HEK293T (cell line): Measurements from ENCODE around the gene STAT4.

Source experiments
- CTCF ChIA-PET: fragments of 350-600 bp; formaldehyde crosslinking; extraction: SDS; loops from one replicate; lab custom pipeline; 2021; ENCODE audit warnings: antibody characterized with exemption, inconsistent platforms; lab: Yijun Ruan, JAX
- POLR2A ChIA-PET: fragments of 350-600 bp; formaldehyde crosslinking; extraction: SDS; loops from one replicate; lab custom pipeline; 2020; ENCODE audit warnings: antibody characterized with exemption, inconsistent platforms; lab: Yijun Ruan, JAX
- DNase-seq: peaks from one replicate; pipeline ENCODE4 v3.0.0; 2012; ENCODE audit warnings: mixed read lengths; ENCODE audit errors: extremely low spot score
- ARNT ChIP-seq: fragments of 450-650 bp; IDR thresholded peaks from 2 replicates; pipeline ENCODE4 v1.6.1; 2017; ENCODE audit warnings: mild to moderate bottlenecking
- BHLHE40 ChIP-seq: fragments of 450-650 bp; IDR thresholded peaks from 2 replicates; pipeline ENCODE4 v1.6.1; 2016; ENCODE audit warnings: mild to moderate bottlenecking, moderate library complexity, borderline replicate concordance
- CTBP1 ChIP-seq: fragments of 450-650 bp; IDR thresholded peaks from 2 replicates; pipeline ENCODE4 v1.6.1; 2016; ENCODE audit warnings: borderline replicate concordance
- ELF4 ChIP-seq: fragments of 450-650 bp; IDR thresholded peaks from 2 replicates; pipeline ENCODE4 v1.6.1; 2017; ENCODE audit warnings: antibody characterized with exemption
- FOXA1 ChIP-seq: fragments of 450-650 bp; IDR thresholded peaks from 2 replicates; pipeline ENCODE4 v1.6.1; 2016; ENCODE audit warnings: mild to moderate bottlenecking
- FOXK2 ChIP-seq: fragments of 450-650 bp; IDR thresholded peaks from 2 replicates; pipeline ENCODE4 v1.6.1; 2016; ENCODE audit warnings: mild to moderate bottlenecking
- FOXM1 ChIP-seq: fragments of 450-650 bp; IDR thresholded peaks from 2 replicates; pipeline ENCODE4 v1.6.1; 2017; ENCODE audit warnings: mild to moderate bottlenecking, borderline replicate concordance
- HDGF ChIP-seq: fragments of 450-650 bp; IDR thresholded peaks from 2 replicates; pipeline ENCODE4 v1.6.1; 2017; ENCODE audit warnings: antibody characterized with exemption, borderline replicate concordance
- L3MBTL2 ChIP-seq: fragments of 450-650 bp; conservative IDR thresholded peaks from 2 replicates; pipeline ENCODE4 v1.6.1; 2016; ENCODE audit warnings: mild to moderate bottlenecking
- LEF1 ChIP-seq: fragments of 450-650 bp; IDR thresholded peaks from 2 replicates; pipeline ENCODE4 v1.6.1; 2017; ENCODE audit warnings: mild to moderate bottlenecking, borderline replicate concordance
- NFRKB ChIP-seq: fragments of 450-650 bp; IDR thresholded peaks from 2 replicates; pipeline ENCODE4 v1.6.1; 2016; ENCODE audit warnings: mild to moderate bottlenecking, moderate library complexity
- SP1 ChIP-seq: fragments of 450-650 bp; IDR thresholded peaks from 2 replicates; pipeline ENCODE4 v1.6.1; 2017
- SUZ12 ChIP-seq: fragments of 450-650 bp; IDR thresholded peaks from 2 replicates; pipeline ENCODE4 v1.6.1; 2016; ENCODE audit warnings: mild to moderate bottlenecking
- TARDBP ChIP-seq: fragments of 450-650 bp; IDR thresholded peaks from 2 replicates; pipeline ENCODE4 v1.6.1; 2016
- ZNF384 ChIP-seq: fragments of 450-650 bp; IDR thresholded peaks from 2 replicates; pipeline ENCODE4 v1.6.1; 2016
- TF ChIP-seq, protein P1 (sequence below): fragments of 450-650 bp; IDR thresholded peaks from 2 replicates; pipeline ENCODE4 v1.6.1; 2016

Gene STAT4

GRCh38 chr2:191128911-191129304, 21.9 kb downstream of the STAT4 start:
- ChIA-PET POLR2A (no interaction called here), CTCF (interaction anchor here (0.6 kb wide), 1 partner anchor 27 kb away, joined by 3 read pairs; no protein-coding TSS in a partner anchor)
- no peak for DNase-seq
- no peak for TF ChIP-seq ZNF384
- TF ChIP-seq SUZ12, result no peak
- TF ChIP-seq BHLHE40, result no peak
- no peak for TF ChIP-seq FOXA1
- TF ChIP-seq L3MBTL2, result no peak

DNA sequence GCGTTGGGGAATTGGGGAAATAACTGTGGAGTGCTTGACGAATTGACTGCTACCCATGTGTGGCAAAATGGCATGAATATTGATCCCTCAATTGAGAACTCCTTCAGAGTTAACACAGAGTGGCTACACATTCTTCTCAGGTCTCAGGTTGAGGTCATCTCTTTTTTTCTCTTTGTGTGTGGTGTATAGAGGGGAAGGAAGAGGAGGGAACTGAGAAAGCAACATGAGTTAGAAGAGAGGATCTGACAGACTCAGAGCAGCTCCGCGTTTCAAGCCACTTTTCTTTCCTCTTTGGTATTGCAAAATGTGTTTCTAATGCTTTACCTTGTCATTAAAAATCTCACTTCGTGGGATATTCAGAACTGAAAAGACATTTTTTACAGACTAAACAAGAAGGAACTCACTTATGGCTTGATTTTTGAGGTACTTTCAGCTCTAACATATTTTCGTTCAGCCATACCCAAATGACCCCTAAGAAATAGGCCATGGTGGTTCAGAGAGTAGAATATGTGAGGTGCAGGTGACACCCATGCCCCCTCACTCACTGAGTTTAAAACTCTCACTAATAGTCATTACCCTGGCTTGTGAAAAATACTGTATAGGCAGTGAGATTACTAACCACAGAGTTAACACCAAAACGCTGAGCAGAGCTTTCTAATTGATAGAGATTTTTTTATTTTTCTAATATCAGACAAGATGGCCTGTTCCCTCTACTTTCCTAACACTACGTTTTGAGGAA, 22.5 kb downstream of the STAT4 start:
- no peak for DNase-seq
- POLR2A ChIA-PET, result no interaction called here
- CTCF ChIA-PET, result interaction anchor here (0.6 kb wide), 1 partner anchor 28 kb away, joined by 3 read pairs; no protein-coding TSS in a partner anchor
- TF ChIP-seq ELF4, result no peak
- no peak for TF ChIP-seq BHLHE40
- no peak for TF ChIP-seq FOXM1
- no peak for TF ChIP-seq CTBP1
- no peak for TF ChIP-seq FOXK2
- no peak for TF ChIP-seq FOXA1
- TF ChIP-seq LEF1, result no peak
- no peak for TF ChIP-seq ZNF384
- no peak for TF ChIP-seq NFRKB
- TF ChIP-seq SUZ12, result no peak
- TF ChIP-seq SP1, result no peak
- TF ChIP-seq, protein P1, sequence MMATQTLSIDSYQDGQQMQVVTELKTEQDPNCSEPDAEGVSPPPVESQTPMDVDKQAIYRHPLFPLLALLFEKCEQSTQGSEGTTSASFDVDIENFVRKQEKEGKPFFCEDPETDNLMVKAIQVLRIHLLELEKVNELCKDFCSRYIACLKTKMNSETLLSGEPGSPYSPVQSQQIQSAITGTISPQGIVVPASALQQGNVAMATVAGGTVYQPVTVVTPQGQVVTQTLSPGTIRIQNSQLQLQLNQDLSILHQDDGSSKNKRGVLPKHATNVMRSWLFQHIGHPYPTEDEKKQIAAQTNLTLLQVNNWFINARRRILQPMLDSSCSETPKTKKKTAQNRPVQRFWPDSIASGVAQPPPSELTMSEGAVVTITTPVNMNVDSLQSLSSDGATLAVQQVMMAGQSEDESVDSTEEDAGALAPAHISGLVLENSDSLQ, result no peak
- TF ChIP-seq L3MBTL2, result no peak

DNA sequence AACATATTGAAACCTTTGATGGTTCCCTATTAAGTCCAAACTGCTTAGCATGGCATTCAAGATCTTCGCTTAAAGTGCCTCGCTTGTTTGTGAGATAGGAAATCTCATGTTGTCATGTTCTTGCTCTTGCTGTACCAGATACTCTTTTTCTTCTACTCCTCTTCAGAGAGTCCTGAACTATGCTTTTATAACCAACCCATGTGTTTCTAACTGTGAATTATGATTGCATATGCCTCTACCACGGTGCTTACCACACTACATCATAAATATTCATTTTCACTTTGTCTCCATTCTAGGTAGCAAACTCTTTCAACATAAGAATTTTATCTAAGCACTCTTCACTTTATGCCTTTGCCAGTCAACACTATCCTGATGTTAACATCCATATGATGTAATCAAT, 23.6 kb downstream of the STAT4 start:
- TF ChIP-seq FOXK2 (no peak), ZNF384 (no peak), ARNT (no peak), BHLHE40 (no peak), NFRKB (no peak), SUZ12 (no peak), TARDBP (no peak)
- TF ChIP-seq, protein P1, result no peak
- POLR2A ChIA-PET, result no interaction called here
- no peak for DNase-seq
- CTCF ChIA-PET, result no interaction called here

DNA sequence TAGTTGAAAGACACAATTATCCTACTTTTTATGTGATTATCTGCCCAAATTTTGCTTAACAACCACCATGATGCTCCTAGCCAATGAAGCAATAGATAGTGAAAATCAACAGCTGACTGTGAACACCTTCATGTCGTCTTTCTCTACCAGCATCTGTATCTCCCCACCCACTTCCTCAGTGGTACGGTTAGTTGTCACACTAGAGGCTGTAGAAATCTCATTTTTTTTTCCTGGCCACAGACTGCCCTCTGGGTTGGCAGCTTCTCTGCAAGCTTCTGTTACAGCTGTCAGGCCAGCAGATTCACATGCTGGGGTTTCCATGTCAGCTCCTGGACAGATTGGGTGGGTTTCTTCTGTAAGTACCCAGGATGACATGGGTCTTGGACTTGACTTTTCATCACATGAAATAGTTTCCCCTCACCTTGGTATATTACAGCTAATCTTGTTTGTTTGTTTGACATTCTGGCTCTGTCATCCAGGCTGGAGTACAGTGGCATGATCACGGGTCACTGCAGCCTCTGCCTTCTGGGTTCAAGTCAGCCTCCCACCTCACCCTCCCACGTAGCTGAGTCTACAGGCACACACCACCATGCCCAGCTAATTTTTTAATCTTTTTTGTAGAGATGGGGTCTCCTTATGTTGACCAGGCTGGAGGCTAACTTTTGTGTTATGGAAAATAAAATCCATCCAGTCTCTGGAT, 24.3 kb downstream of the STAT4 start:
- no peak for DNase-seq
- no peak for TF ChIP-seq FOXK2
- TF ChIP-seq LEF1, result no peak
- ChIA-PET POLR2A (no interaction called here), CTCF (no interaction called here)

- ChIA-PET POLR2A (no interaction called here), CTCF (no interaction called here)
- TF ChIP-seq SUZ12 (no peak), FOXK2 (no peak), ZNF384 (no peak), CTBP1 (no peak), NFRKB (no peak), L3MBTL2 (no peak), BHLHE40 (no peak), SP1 (no peak), ARNT (no peak), HDGF (no peak), FOXM1 (no peak), ELF4 (no peak)
- TF ChIP-seq, protein P1, result no peak
- no peak for DNase-seq
Measured at GRCh38 chr2:191125646-191126045, 25.1 kb downstream of the STAT4 start.

- CTCF ChIA-PET, result no interaction called here
Measured at GRCh38 chr2:191122638-191123294, 28.0 kb downstream of the STAT4 start.

More at GRCh38 chr2:191122638-191123294, 28.0 kb downstream of the STAT4 start:
- TF ChIP-seq FOXK2, result no peak
- TF ChIP-seq FOXM1, result no peak
- TF ChIP-seq ARNT, result no peak
- no peak for TF ChIP-seq BHLHE40
- TF ChIP-seq ZNF384, result no peak
- TF ChIP-seq, protein P1, result no peak
- no peak for TF ChIP-seq CTBP1
- no peak for TF ChIP-seq SUZ12
- no peak for TF ChIP-seq FOXA1
- DNase-seq, result no peak
- POLR2A ChIA-PET, result no interaction called here
